ENCODE results near the gene GNAI3.

Gene GNAI3

GRCh38 chr1:109603229-109603628, 54.8 kb downstream of the GNAI3 start:
- no peak for DNase-seq

- no peak for DNase-seq
These were observed 57.0 kb downstream of the GNAI3 start for GRCh38 chr1:109605381-109605780.

- no peak for DNase-seq
These were observed 61.5 kb downstream of the GNAI3 start for GRCh38 chr1:109609881-109610280.

GRCh38 chr1:109610609-109611307, 62.3 kb downstream of the GNAI3 start:
- DNase-seq, result peak; percentile 64

- no peak for DNase-seq
These were observed 63.0 kb downstream of the GNAI3 start for GRCh38 chr1:109611308-109611990.

GRCh38 chr1:109613361-109614147, 65.1 kb downstream of the GNAI3 start:
- peak; percentile 31 for DNase-seq

- DNase-seq, result no peak
These were observed 67.5 kb downstream of the GNAI3 start for GRCh38 chr1:109615879-109616278.

GRCh38 chr1:109616391-109616790, 68.0 kb downstream of the GNAI3 start:
- no peak for DNase-seq

- DNase-seq, result peak; percentile 88
These were observed 68.9 kb downstream of the GNAI3 start for GRCh38 chr1:109617291-109617801.

- no peak for DNase-seq
These were observed 70.5 kb downstream of the GNAI3 start for GRCh38 chr1:109618661-109619575.

- peak; percentile 86 for DNase-seq
These were observed 71.4 kb downstream of the GNAI3 start, which contains the start of the genes AMPD2 and GNAT2 for GRCh38 chr1:109619576-109620400. AMPD2 (plus strand) TSS chr1:109619837; CDS start chr1:109621176, 1,339 bp downstream. GNAT2 (minus strand) TSS chr1:109619616; CDS start chr1:109612870, 6,746 bp downstream.

- DNase-seq, result peak; percentile 74
These were observed 72.0 kb downstream of the GNAI3 start for GRCh38 chr1:109620401-109620791.

- peak; percentile 97 for DNase-seq
These were observed 72.4 kb downstream of the GNAI3 start for GRCh38 chr1:109620841-109621286.

GRCh38 chr1:109621379-109622136, 73.1 kb downstream of the GNAI3 start:
- DNase-seq, result no peak

- DNase-seq, result no peak
These were observed 73.9 kb downstream of the GNAI3 start for GRCh38 chr1:109622137-109622892.

GRCh38 chr1:109622895-109623294, 74.5 kb downstream of the GNAI3 start:
- no peak for DNase-seq

GRCh38 chr1:109623601-109624161, 75.3 kb downstream of the GNAI3 start:
- DNase-seq, result no peak

GRCh38 chr1:109624201-109625010, 76.0 kb downstream of the GNAI3 start:
- DNase-seq, result no peak

All from fibroblast of upper back skin (primary cell).